ENCODE results near the gene CCN5.

DNA sequence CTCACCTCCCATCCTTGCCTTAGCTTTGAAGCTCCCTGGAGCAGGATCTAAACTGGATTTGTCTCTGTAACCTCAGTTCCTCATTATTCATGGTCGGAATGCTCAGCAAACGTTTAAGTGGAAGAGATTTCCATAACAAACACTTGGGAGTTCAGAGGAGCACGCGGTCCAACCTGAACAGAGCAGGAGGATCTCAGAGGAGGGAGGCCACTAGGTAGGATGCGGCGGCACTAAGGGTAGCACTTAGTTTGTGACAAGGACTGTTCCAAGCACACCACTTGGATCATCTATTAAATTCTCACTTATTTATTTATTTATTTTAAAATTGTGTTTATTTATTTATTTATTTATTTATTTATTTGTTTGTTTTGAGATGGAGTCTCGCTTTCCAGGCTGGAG is 13.3 kb upstream of the CCN5 start:
- TF ChIP-seq, protein P1, sequence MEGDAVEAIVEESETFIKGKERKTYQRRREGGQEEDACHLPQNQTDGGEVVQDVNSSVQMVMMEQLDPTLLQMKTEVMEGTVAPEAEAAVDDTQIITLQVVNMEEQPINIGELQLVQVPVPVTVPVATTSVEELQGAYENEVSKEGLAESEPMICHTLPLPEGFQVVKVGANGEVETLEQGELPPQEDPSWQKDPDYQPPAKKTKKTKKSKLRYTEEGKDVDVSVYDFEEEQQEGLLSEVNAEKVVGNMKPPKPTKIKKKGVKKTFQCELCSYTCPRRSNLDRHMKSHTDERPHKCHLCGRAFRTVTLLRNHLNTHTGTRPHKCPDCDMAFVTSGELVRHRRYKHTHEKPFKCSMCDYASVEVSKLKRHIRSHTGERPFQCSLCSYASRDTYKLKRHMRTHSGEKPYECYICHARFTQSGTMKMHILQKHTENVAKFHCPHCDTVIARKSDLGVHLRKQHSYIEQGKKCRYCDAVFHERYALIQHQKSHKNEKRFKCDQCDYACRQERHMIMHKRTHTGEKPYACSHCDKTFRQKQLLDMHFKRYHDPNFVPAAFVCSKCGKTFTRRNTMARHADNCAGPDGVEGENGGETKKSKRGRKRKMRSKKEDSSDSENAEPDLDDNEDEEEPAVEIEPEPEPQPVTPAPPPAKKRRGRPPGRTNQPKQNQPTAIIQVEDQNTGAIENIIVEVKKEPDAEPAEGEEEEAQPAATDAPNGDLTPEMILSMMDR (IDR thresholded peaks at IDR 0.05; ENCODE audit: low read depth, low read length) = no peak
- TF ChIP-seq POLR2A (IDR thresholded peaks at IDR 0.05; ENCODE audit: extremely low read depth, insufficient read length) (no peak), MYC (IDR thresholded peaks at IDR 0.05; ENCODE audit: low read depth, low read length) (no peak)
